Mesenchymal stem cell (in vitro differentiated cells and primary cell): ENCODE data around the gene CYTH3.
"Not testable (repeated sequence)": the region's sequence is repeated elsewhere in the genome, so short reads cannot be mapped to it uniquely, and the experiment has no call there.

Source experiments
- DNase-seq: peaks from one replicate; pipeline ENCODE4 v3.0.0-alpha.2; 2013
- H2AFZ ChIP-seq: one replicate; pipeline ENCODE4 v1.6.1; 2013; ENCODE audit warnings: low read depth, mild to moderate bottlenecking, control low read depth, inconsistent platforms, low read length, moderate library complexity
- H2AK5ac ChIP-seq: 2 replicates; pipeline ENCODE4 v1.6.1; 2013; ENCODE audit warnings: low read length, moderate library complexity, mild to moderate bottlenecking, inconsistent platforms; ENCODE audit not compliant: severe bottlenecking
- H2BK120ac ChIP-seq: one replicate; pipeline ENCODE4 v1.6.1; 2013; ENCODE audit warnings: low read depth, mild to moderate bottlenecking, inconsistent platforms, low read length, moderate library complexity
- H2BK12ac ChIP-seq, 2 experiments: one replicate each; pipeline ENCODE4 v1.6.1; 2013; ENCODE audit warnings: inconsistent platforms in 2 of 2, low read length in 2 of 2, mild to moderate bottlenecking in 2 of 2, moderate library complexity in 2 of 2, control low read depth in 1 of 2
- H2BK15ac ChIP-seq: one replicate; pipeline ENCODE4 v1.6.1; 2013; ENCODE audit warnings: mild to moderate bottlenecking, low read depth, inconsistent platforms; ENCODE audit not compliant: poor library complexity, severe bottlenecking
- H2BK5ac ChIP-seq: 2 replicates; pipeline ENCODE4 v1.6.1; 2013; ENCODE audit warnings: low read depth, mild to moderate bottlenecking, low read length, control low read depth, inconsistent platforms; ENCODE audit not compliant: poor library complexity, severe bottlenecking
- H3K14ac ChIP-seq, 2 experiments: one replicate each; pipeline ENCODE4 v1.6.1; 2013; ENCODE audit warnings: inconsistent platforms in 2 of 2, low read length in 2 of 2, control low read depth in 1 of 2, mild to moderate bottlenecking in 1 of 2, moderate library complexity in 1 of 2
- H3K18ac ChIP-seq, 2 experiments: one replicate each; pipeline ENCODE4 v1.6.1; 2013; ENCODE audit warnings: inconsistent platforms in 2 of 2, low read length in 2 of 2, control low read depth in 1 of 2, low read depth in 1 of 2, mild to moderate bottlenecking in 1 of 2
- H3K23ac ChIP-seq, 2 experiments: one replicate each; pipeline ENCODE4 v1.6.1; 2013; ENCODE audit warnings: inconsistent platforms in 2 of 2, low read length in 2 of 2, mild to moderate bottlenecking in 2 of 2, moderate library complexity in 2 of 2, control low read depth in 1 of 2
- H3K27ac ChIP-seq: 2 replicates; pipeline ENCODE4 v1.5.1; 2013; ENCODE audit warnings: mild to moderate bottlenecking, moderate library complexity, low read length, control low read depth, inconsistent platforms; ENCODE audit not compliant: poor library complexity, severe bottlenecking
- H3K27me3 ChIP-seq, 2 experiments: 2 replicates each; pipeline versions ENCODE4 v1.6.1 to v1.7.0; 2013; ENCODE audit warnings: low read length in 2 of 2, mild to moderate bottlenecking in 2 of 2, moderate library complexity in 2 of 2, control low read depth in 1 of 2, inconsistent platforms in 1 of 2; ENCODE audit not compliant: control insufficient read depth in 1 of 2, insufficient read depth in 1 of 2
- H3K36me3 ChIP-seq, 2 experiments: 2 replicates each; pipeline versions ENCODE4 v1.6.1 to v1.7.0; 2013; ENCODE audit warnings: low read length in 2 of 2, control low read depth in 1 of 2, inconsistent platforms in 1 of 2, low read depth in 1 of 2, mild to moderate bottlenecking in 1 of 2; ENCODE audit not compliant: insufficient read depth in 2 of 2, control insufficient read depth in 1 of 2
- H3K4ac ChIP-seq, 2 experiments: one replicate each; pipeline ENCODE4 v1.6.1; 2013; ENCODE audit warnings: inconsistent platforms in 2 of 2, low read length in 2 of 2, mild to moderate bottlenecking in 2 of 2, moderate library complexity in 2 of 2, control low read depth in 1 of 2, low read depth in 1 of 2
- H3K4me1 ChIP-seq: 2 replicates; pipeline ENCODE4 v1.6.1; 2013; ENCODE audit warnings: low read depth, low read length, control low read depth; ENCODE audit not compliant: control insufficient read depth, insufficient read depth
- H3K4me2 ChIP-seq: 2 replicates; pipeline ENCODE4 v1.6.1; 2013; ENCODE audit warnings: low read length, mild to moderate bottlenecking, inconsistent platforms; ENCODE audit not compliant: poor library complexity, severe bottlenecking
- H3K4me3 ChIP-seq, 2 experiments: 2 replicates each; pipeline versions ENCODE4 v1.5.1 to v1.7.0; 2013; ENCODE audit warnings: low read length in 2 of 2, mild to moderate bottlenecking in 2 of 2, control low read depth in 1 of 2, low read depth in 1 of 2; ENCODE audit not compliant: insufficient read depth in 1 of 2
- H3K79me1 ChIP-seq: replicated peaks from 2 replicates; pipeline ENCODE4 v1.6.1; 2013; ENCODE audit warnings: mild to moderate bottlenecking, control low read depth, low read length, inconsistent platforms; ENCODE audit not compliant: poor library complexity, severe bottlenecking
- H3K9ac ChIP-seq: 2 replicates; pipeline ENCODE4 v1.7.0; 2013; ENCODE audit warnings: mild to moderate bottlenecking, low read length, moderate library complexity
- H3K9me3 ChIP-seq: 2 replicates; pipeline ENCODE4 v1.7.0; 2013; ENCODE audit warnings: mild to moderate bottlenecking, low read length; ENCODE audit not compliant: control insufficient read depth
- H4K8ac ChIP-seq: one replicate; pipeline ENCODE4 v1.6.1; 2013; ENCODE audit warnings: inconsistent platforms, mild to moderate bottlenecking, low read length, moderate library complexity
- H4K91ac ChIP-seq: one replicate; pipeline ENCODE4 v1.6.1; 2013; ENCODE audit warnings: mild to moderate bottlenecking, low read length, inconsistent platforms
- WGBS: methylation state at CpG from one replicate; pipeline ENCODE4 v1.1.7; 2013; ENCODE audit warnings: mixed read lengths; 5-methylcytosine and 5-hydroxymethylcytosine counted together

The CYTH3 gene

DNA sequence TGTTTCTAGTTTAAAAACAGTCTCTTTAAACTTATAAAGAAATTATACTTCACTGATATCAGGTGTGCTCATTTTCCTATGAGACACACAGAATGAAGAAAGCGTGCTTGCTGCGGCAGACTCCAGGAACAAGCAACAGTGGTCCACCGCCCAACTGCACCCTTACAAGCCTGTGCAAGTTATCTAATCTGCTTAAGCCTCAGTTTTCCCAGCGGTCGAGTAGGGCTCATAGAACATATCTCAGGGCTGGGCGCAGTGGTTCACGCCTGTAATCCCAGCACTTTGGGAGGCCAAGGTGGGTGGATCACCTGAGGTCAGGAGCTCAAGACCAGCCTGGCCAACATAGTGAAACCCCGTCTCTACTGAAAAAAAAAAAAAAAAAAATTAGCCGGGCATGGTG, 43.1 kb downstream of the CYTH3 start:
- H3K4me1 ChIP-seq, H3K4me2 ChIP-seq, H3K4ac ChIP-seq, H3K9me3 ChIP-seq, H3K36me3 ChIP-seq, H2AK5ac ChIP-seq, H3K27ac ChIP-seq, H2BK120ac ChIP-seq, H3K27me3 ChIP-seq, H4K91ac ChIP-seq, H3K23ac ChIP-seq, H2AFZ ChIP-seq, H3K14ac ChIP-seq, H2BK15ac ChIP-seq, H2BK5ac ChIP-seq, DNase-seq: not testable (repeated sequence)
- peak overlapping the region in 1 of 2 experiments; percentile 38 for H2BK12ac ChIP-seq
- peak overlapping the region in 1 of 2 experiments; percentile 54 for H3K4me3 ChIP-seq
- peaks cover 37% of the 10 kb centered on the region for H3K79me1 ChIP-seq
- peak overlapping the region; percentile 78 for H3K9ac ChIP-seq
- H3K18ac ChIP-seq: peak overlapping the region in 1 of 2 experiments; percentile 46
- peak overlapping the region; percentile 27 for H4K8ac ChIP-seq
- WGBS: 83% methylated on average over 9 of the region's 9 CpGs

DNA sequence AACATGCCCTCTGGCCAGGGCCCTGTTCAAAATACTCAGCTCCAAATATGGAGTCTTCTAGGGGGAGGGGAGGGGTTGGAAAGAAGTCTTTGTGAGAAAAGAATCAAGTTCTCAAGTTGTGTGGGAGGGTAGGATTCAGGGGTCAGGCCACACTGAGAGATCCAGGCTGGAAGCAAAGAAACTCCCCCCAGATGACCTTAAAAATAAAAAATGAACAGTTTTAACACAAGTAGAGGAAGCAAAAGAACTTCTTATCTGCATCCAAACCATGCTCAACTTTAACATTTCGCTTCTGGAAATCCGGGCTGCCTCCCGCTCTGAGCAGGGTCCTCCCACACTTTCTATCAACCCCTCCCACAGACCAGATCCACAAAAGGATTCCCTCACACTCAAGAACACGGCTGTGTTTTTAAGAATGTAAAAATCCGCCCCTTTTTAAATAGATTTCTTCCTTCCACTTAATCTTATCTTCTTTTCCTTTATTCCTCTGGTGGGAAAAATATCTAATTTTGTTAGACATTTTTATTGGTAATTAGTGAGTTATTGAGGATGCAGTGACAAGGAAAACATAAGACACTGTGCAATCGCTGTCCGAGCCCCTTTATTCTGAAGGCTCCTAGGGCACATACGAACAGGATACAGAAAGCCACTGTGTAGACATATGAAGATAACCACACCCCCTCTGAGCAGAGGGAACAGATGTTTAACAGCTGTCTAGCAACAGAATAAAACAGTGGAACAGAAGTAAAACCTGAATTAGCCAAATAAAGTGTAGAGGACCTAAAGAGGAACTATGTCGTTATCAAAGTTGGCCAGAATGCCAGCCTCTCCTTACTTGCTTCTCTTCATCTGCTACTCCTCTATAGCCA, 43.8 kb downstream of the CYTH3 start:
- H3K23ac ChIP-seq: no peak overlapping the region
- WGBS: 20% methylated on average over 8 of the region's 9 CpGs
- H4K8ac ChIP-seq: no peak overlapping the region
- H3K14ac ChIP-seq: no peak overlapping the region
- peaks cover 5% of the 10 kb centered on the region for H3K4me1 ChIP-seq
- peaks cover 31% of the 10 kb centered on the region for H3K79me1 ChIP-seq
- no peaks in the 10 kb centered on the region for H3K27me3 ChIP-seq
- peak overlapping the region in 1 of 2 experiments; percentile 28 for H3K18ac ChIP-seq
- H2BK5ac ChIP-seq: no peak overlapping the region
- peak overlapping the region; percentile 69 for H2BK15ac ChIP-seq
- H3K36me3 ChIP-seq: no peaks in the 10 kb centered on the region
- no peak overlapping the region for H2AFZ ChIP-seq
- H2BK12ac ChIP-seq: no peak overlapping the region
- H2AK5ac ChIP-seq: no peak overlapping the region
- H3K4me2 ChIP-seq: peak overlapping the region; percentile 22
- peak overlapping the region; percentile 34 for H2BK120ac ChIP-seq
- H3K9ac ChIP-seq: peak overlapping the region; percentile 78
- H3K4me3 ChIP-seq: peak overlapping the region in 1 of 2 experiments; percentile 54
- no peak overlapping the region for H3K4ac ChIP-seq
- H3K9me3 ChIP-seq: no peaks in the 10 kb centered on the region
- no peak overlapping the region for H4K91ac ChIP-seq
- H3K27ac ChIP-seq: no peak overlapping the region
- DNase-seq: peak; percentile 87

DNA sequence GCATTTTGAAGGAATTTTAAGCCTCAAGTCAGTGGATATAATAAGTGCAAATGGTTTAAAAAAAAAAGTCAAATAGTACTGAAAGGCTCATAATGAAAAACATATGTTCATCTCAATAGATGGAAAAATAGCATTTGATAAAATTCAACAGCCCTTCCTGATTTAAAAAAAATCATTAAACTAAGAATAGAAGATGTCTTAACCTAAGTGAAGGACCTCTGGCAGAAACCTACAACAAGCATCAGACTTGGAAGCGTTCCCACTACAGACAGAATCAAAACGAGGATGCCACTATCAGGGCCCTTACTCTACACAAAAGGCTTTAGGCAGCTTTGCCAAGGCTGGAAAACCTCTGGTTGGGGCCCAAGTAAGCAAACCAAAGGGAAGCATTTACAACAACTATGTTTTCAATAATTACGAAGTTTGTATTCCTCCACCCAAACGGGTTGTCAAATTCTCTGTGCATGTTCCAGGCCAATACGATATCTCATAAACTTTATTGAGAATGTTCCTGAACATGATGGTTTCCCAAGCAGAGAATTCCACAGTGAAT, 45.1 kb downstream of the CYTH3 start:
- Histone ChIP-seq H2BK15ac (no peak overlapping the region), H3K4me2 (no peak overlapping the region), H3K23ac (no peak overlapping the region), H4K8ac (peak overlapping the region; percentile 75), H3K27me3 (no peaks in the 10 kb centered on the region), H3K4me1 (peaks cover 8% of the 10 kb centered on the region), H3K9me3 (no peaks in the 10 kb centered on the region), H3K4ac (peak overlapping the region in 1 of 2 experiments; percentile 58), H3K14ac (no peak overlapping the region), H2BK12ac (no peak overlapping the region), H3K36me3 (no peaks in the 10 kb centered on the region), H3K18ac (peak overlapping the region; percentile 21 to 61), H3K9ac (peak overlapping the region; percentile 78), H3K27ac (no peak overlapping the region), H2AFZ (no peak overlapping the region), H3K79me1 (peaks cover 24% of the 10 kb centered on the region), H2AK5ac (no peak overlapping the region), H3K4me3 (peak overlapping the region in 1 of 2 experiments; percentile 21), H2BK120ac (peak overlapping the region; percentile 49), H2BK5ac (no peak overlapping the region), H4K91ac (no peak overlapping the region)
- DNase-seq: no peak
- WGBS: 84% methylated on average over 5 of the region's 5 CpGs

DNA sequence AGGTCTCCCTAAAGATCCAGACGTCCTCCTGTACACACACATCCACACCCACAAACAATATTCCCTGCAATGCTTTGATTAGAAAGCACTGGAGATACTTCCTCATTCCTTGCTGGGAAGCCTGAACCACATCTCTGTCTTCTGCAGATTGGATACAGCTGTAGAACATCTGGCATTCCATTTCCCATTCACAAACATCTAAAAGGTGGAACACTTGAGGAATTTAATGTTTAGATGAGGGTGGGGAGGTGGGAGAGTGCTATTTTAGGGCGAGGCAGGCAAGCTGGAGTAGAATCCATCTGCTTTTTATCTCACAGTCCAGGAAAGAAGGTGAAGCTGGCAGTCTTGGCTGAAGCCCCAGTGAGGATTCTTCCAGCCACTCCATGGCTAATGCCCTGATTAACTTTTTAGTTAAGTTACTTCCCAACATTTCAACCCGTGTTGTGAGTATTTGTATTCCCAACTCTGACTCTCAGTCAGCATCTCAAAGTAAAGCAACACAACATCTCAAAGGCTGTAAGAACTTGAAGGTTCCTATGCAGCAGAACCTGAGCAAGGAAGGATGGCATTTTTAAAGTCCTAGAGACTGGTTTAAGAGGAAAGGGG, 46.1 kb downstream of the CYTH3 start:
- no peak overlapping the region for H3K23ac ChIP-seq
- H2BK120ac ChIP-seq: no peak overlapping the region
- peak; percentile 77 for DNase-seq
- no peak overlapping the region for H3K9ac ChIP-seq
- H2BK15ac ChIP-seq: no peak overlapping the region
- no peak overlapping the region for H3K27ac ChIP-seq
- H3K18ac ChIP-seq: peak overlapping the region in 1 of 2 experiments; percentile 18
- H3K79me1 ChIP-seq: peaks cover 24% of the 10 kb centered on the region
- H3K14ac ChIP-seq: no peak overlapping the region
- H2AK5ac ChIP-seq: peak overlapping the region; percentile 32
- no peak overlapping the region for H3K4ac ChIP-seq
- no peak overlapping the region for H2BK5ac ChIP-seq
- 53% methylated on average over 3 of the region's 3 CpGs for WGBS
- H3K4me2 ChIP-seq: no peak overlapping the region
- H3K4me1 ChIP-seq: peaks cover 7% of the 10 kb centered on the region
- no peak overlapping the region for H4K8ac ChIP-seq
- no peak overlapping the region for H4K91ac ChIP-seq
- H3K9me3 ChIP-seq: no peaks in the 10 kb centered on the region
- no peak overlapping the region for H3K4me3 ChIP-seq
- no peak overlapping the region for H2BK12ac ChIP-seq
- H3K36me3 ChIP-seq: no peaks in the 10 kb centered on the region
- no peaks in the 10 kb centered on the region for H3K27me3 ChIP-seq
- H2AFZ ChIP-seq: no peak overlapping the region
